ENCODE results near the gene ZNF766. TPM values are rescaled to one million over a fixed set of nuclear protein-coding genes. Genes with fewer than 3 reads are reported as not detected.

ZNF766 gene
- 15.1 TPM for polyA plus RNA-seq (2013, experiment 1 of 2)
- 16.9 TPM for polyA plus RNA-seq (2013, experiment 2 of 2)

- WGBS, 2 experiments (ENCODE audit: insufficient coverage in 2 of 2), result 0% methylated on average over 50 to 51 of the region's 70 CpGs
These were observed at the start of gene ZNF766 for GRCh38 chr19:52269338-52270261. ZNF766 (plus strand) TSS chr19:52269587; CDS start chr19:52269614, 27 bp downstream.

GRCh38 chr19:52219611-52220010, 49.8 kb upstream of the ZNF766 start:
- H3K4me3 ChIP-seq (ENCODE audit: extremely low read depth, insufficient read depth, low read length, poor library complexity, severe bottlenecking), result no peak overlapping the region
- peaks cover 98% of the 10 kb centered on the region for H3K36me3 ChIP-seq (ENCODE audit: control insufficient read depth, insufficient read depth, low read length)
- 90 to 98% methylated on average over 4 to 5 of the region's 8 CpGs for WGBS, 2 experiments (ENCODE audit: insufficient coverage in 2 of 2)
- no peak overlapping the region for H3K27ac ChIP-seq (ENCODE audit: low read depth, low read length, severe bottlenecking)
- no peaks in the 10 kb centered on the region for H3K9me3 ChIP-seq (ENCODE audit: control insufficient read depth, low read length)
- H3K4me1 ChIP-seq (ENCODE audit: control insufficient read depth, insufficient read depth, low read length, poor library complexity, severe bottlenecking), result no peaks in the 10 kb centered on the region

More at GRCh38 chr19:52269338-52270261, at the start of gene ZNF766:
- Histone ChIP-seq H3K27ac (ENCODE audit: low read depth, low read length, severe bottlenecking) (peak within 1 kb of the TSS; percentile 99), H3K4me3 (ENCODE audit: extremely low read depth, insufficient read depth, low read length, poor library complexity, severe bottlenecking) (peak within 1 kb of the TSS; percentile 94), H3K4me1 (ENCODE audit: control insufficient read depth, insufficient read depth, low read length, poor library complexity, severe bottlenecking) (no peaks in the 10 kb centered on the region), H3K36me3 (ENCODE audit: control insufficient read depth, insufficient read depth, low read length) (peaks cover 40% of the 10 kb centered on the region), H3K9me3 (ENCODE audit: control insufficient read depth, low read length) (peaks cover 4% of the 10 kb centered on the region)

- Histone ChIP-seq H3K4me3 (ENCODE audit: extremely low read depth, insufficient read depth, low read length, poor library complexity, severe bottlenecking) (no peak overlapping the region), H3K36me3 (ENCODE audit: control insufficient read depth, insufficient read depth, low read length) (peaks cover 98% of the 10 kb centered on the region), H3K9me3 (ENCODE audit: control insufficient read depth, low read length) (no peaks in the 10 kb centered on the region), H3K4me1 (ENCODE audit: control insufficient read depth, insufficient read depth, low read length, poor library complexity, severe bottlenecking) (no peaks in the 10 kb centered on the region), H3K27ac (ENCODE audit: low read depth, low read length, severe bottlenecking) (no peak overlapping the region)
- 97 to 100% methylated on average over 4 of the region's 6 CpGs for WGBS, 2 experiments (ENCODE audit: insufficient coverage in 2 of 2)
These were observed 48.4 kb upstream of the ZNF766 start for GRCh38 chr19:52221031-52221430.

GRCh38 chr19:52221831-52222375, 47.5 kb upstream of the ZNF766 start:
- WGBS, 2 experiments (ENCODE audit: insufficient coverage in 2 of 2), result 98% methylated on average over 6 of the region's 7 CpGs
- no peak overlapping the region for H3K27ac ChIP-seq (ENCODE audit: low read depth, low read length, severe bottlenecking)
- no peak overlapping the region for H3K4me3 ChIP-seq (ENCODE audit: extremely low read depth, insufficient read depth, low read length, poor library complexity, severe bottlenecking)
- peaks cover 98% of the 10 kb centered on the region for H3K36me3 ChIP-seq (ENCODE audit: control insufficient read depth, insufficient read depth, low read length)
- H3K9me3 ChIP-seq (ENCODE audit: control insufficient read depth, low read length), result no peaks in the 10 kb centered on the region
- H3K4me1 ChIP-seq (ENCODE audit: control insufficient read depth, insufficient read depth, low read length, poor library complexity, severe bottlenecking), result no peaks in the 10 kb centered on the region

- no peaks in the 10 kb centered on the region for H3K9me3 ChIP-seq (ENCODE audit: control insufficient read depth, low read length)
- no peaks in the 10 kb centered on the region for H3K4me1 ChIP-seq (ENCODE audit: control insufficient read depth, insufficient read depth, low read length, poor library complexity, severe bottlenecking)
- 93 to 97% methylated on average over 3 to 4 of the region's 5 CpGs for WGBS, 2 experiments (ENCODE audit: insufficient coverage in 2 of 2)
- H3K4me3 ChIP-seq (ENCODE audit: extremely low read depth, insufficient read depth, low read length, poor library complexity, severe bottlenecking), result no peak overlapping the region
- H3K36me3 ChIP-seq (ENCODE audit: control insufficient read depth, insufficient read depth, low read length), result peaks cover 99% of the 10 kb centered on the region
- H3K27ac ChIP-seq (ENCODE audit: low read depth, low read length, severe bottlenecking), result no peak overlapping the region
These were observed 45.2 kb upstream of the ZNF766 start for GRCh38 chr19:52224211-52224610.

GRCh38 chr19:52226652-52227051, 42.7 kb upstream of the ZNF766 start:
- H3K4me3 ChIP-seq (ENCODE audit: extremely low read depth, insufficient read depth, low read length, poor library complexity, severe bottlenecking), result no peak overlapping the region
- H3K9me3 ChIP-seq (ENCODE audit: control insufficient read depth, low read length), result no peaks in the 10 kb centered on the region
- no peak overlapping the region for H3K27ac ChIP-seq (ENCODE audit: low read depth, low read length, severe bottlenecking)
- peaks cover 85% of the 10 kb centered on the region for H3K36me3 ChIP-seq (ENCODE audit: control insufficient read depth, insufficient read depth, low read length)
- 88 to 100% methylated on average over 2 to 3 of the region's 4 CpGs for WGBS, 2 experiments (ENCODE audit: insufficient coverage in 2 of 2)
- H3K4me1 ChIP-seq (ENCODE audit: control insufficient read depth, insufficient read depth, low read length, poor library complexity, severe bottlenecking), result peaks cover 11% of the 10 kb centered on the region

- Histone ChIP-seq H3K27ac (ENCODE audit: low read depth, low read length, severe bottlenecking) (no peak overlapping the region), H3K9me3 (ENCODE audit: control insufficient read depth, low read length) (no peaks in the 10 kb centered on the region), H3K4me1 (ENCODE audit: control insufficient read depth, insufficient read depth, low read length, poor library complexity, severe bottlenecking) (peaks cover 11% of the 10 kb centered on the region), H3K4me3 (ENCODE audit: extremely low read depth, insufficient read depth, low read length, poor library complexity, severe bottlenecking) (no peak overlapping the region), H3K36me3 (ENCODE audit: control insufficient read depth, insufficient read depth, low read length) (peaks cover 82% of the 10 kb centered on the region)
- 95% methylated on average over 9 of the region's 10 CpGs for WGBS, 2 experiments (ENCODE audit: insufficient coverage in 2 of 2)
These were observed 42.0 kb upstream of the ZNF766 start for GRCh38 chr19:52227196-52227940.

- Histone ChIP-seq H3K4me3 (ENCODE audit: extremely low read depth, insufficient read depth, low read length, poor library complexity, severe bottlenecking) (no peak overlapping the region), H3K27ac (ENCODE audit: low read depth, low read length, severe bottlenecking) (no peak overlapping the region), H3K36me3 (ENCODE audit: control insufficient read depth, insufficient read depth, low read length) (peaks cover 76% of the 10 kb centered on the region), H3K9me3 (ENCODE audit: control insufficient read depth, low read length) (no peaks in the 10 kb centered on the region), H3K4me1 (ENCODE audit: control insufficient read depth, insufficient read depth, low read length, poor library complexity, severe bottlenecking) (peaks cover 11% of the 10 kb centered on the region)
- 94 to 98% methylated on average over 4 to 5 of the region's 5 CpGs for WGBS, 2 experiments (ENCODE audit: insufficient coverage in 2 of 2)
These were observed 41.4 kb upstream of the ZNF766 start for GRCh38 chr19:52227980-52228379.

GRCh38 chr19:52229524-52229923, 39.9 kb upstream of the ZNF766 start:
- Histone ChIP-seq H3K36me3 (ENCODE audit: control insufficient read depth, insufficient read depth, low read length) (peaks cover 60% of the 10 kb centered on the region), H3K4me1 (ENCODE audit: control insufficient read depth, insufficient read depth, low read length, poor library complexity, severe bottlenecking) (peaks cover 11% of the 10 kb centered on the region), H3K4me3 (ENCODE audit: extremely low read depth, insufficient read depth, low read length, poor library complexity, severe bottlenecking) (no peak overlapping the region), H3K27ac (ENCODE audit: low read depth, low read length, severe bottlenecking) (no peak overlapping the region), H3K9me3 (ENCODE audit: control insufficient read depth, low read length) (no peaks in the 10 kb centered on the region)
- WGBS, 2 experiments (ENCODE audit: insufficient coverage in 2 of 2), result 93 to 100% methylated on average over 5 of the region's 6 CpGs

GRCh38 chr19:52230685-52231084, 38.7 kb upstream of the ZNF766 start:
- no peak overlapping the region for H3K4me3 ChIP-seq (ENCODE audit: extremely low read depth, insufficient read depth, low read length, poor library complexity, severe bottlenecking)
- H3K27ac ChIP-seq (ENCODE audit: low read depth, low read length, severe bottlenecking), result peak overlapping the region; percentile 73
- H3K4me1 ChIP-seq (ENCODE audit: control insufficient read depth, insufficient read depth, low read length, poor library complexity, severe bottlenecking), result peaks cover 11% of the 10 kb centered on the region
- WGBS, 2 experiments (ENCODE audit: insufficient coverage in 2 of 2), result 100% methylated on average over 1 of the region's 1 CpG
- peaks cover 49% of the 10 kb centered on the region for H3K36me3 ChIP-seq (ENCODE audit: control insufficient read depth, insufficient read depth, low read length)
- H3K9me3 ChIP-seq (ENCODE audit: control insufficient read depth, low read length), result no peaks in the 10 kb centered on the region
